GM12878 (cell line): ENCODE results near the gene SNAP91. TPM values are rescaled to one million over a fixed set of nuclear protein-coding genes. Genes with fewer than 3 reads are reported as not detected.

ENCODE experiments used
- ATAC-seq: fragments of 200-7000 bp; cut with Tn5 transposase; 3 replicates; pipeline ENCODE4 v1.9.1; 2020; ENCODE audit warnings: mild to moderate bottlenecking, moderate library complexity
- BruUV-seq: library from RNA; stranded (reverse); fragments of 400-500 nt; replicated peaks from 2 replicates; lab custom pipeline; 2021; lab: Mats Ljungman, UMichigan
- CTCF ChIA-PET: fragments of 300-600 bp; sonication (Branson Sonifier 250); formaldehyde crosslinking; extraction: SDS; loops from one replicate; lab custom pipeline; 2021; ENCODE audit warnings: inconsistent platforms; lab: Yijun Ruan, JAX
- POLR2A ChIA-PET: fragments of 350-600 bp; formaldehyde crosslinking; extraction: SDS; loops from one replicate; lab custom pipeline; 2021; ENCODE audit warnings: inconsistent platforms; lab: Charles Lee
- RAD21 ChIA-PET: fragments of 300-600 bp; sonication (Branson Sonifier 250); formaldehyde crosslinking; loops from one replicate; lab custom pipeline; 2023; ENCODE audit warnings: antibody characterized with exemption; ENCODE audit not compliant: unreplicated experiment; lab: Charles Lee
- SMC1A ChIA-PET: fragments of 300-600 bp; sonication (Branson Sonifier 250); formaldehyde crosslinking; loops from one replicate; lab custom pipeline; 2023; ENCODE audit not compliant: unreplicated experiment, uncharacterized antibody; lab: Charles Lee
- DNase-seq: peaks from one replicate; pipeline ENCODE4 v3.0.0-alpha.2; 2011; ENCODE audit warnings: low read depth, low spot score
- FAIRE-seq: peaks from 3 replicates; lab custom pipeline; 2011; peaks lifted over from hg19 to GRCh38; lab: Jason Lieb, UNC
- H2AFZ ChIP-seq: 2 replicates; pipeline ENCODE4 v1.6.0; 2011; ENCODE audit warnings: low read depth, low read length, control low read depth; ENCODE audit not compliant: control insufficient read depth
- H3K27ac ChIP-seq: 2 replicates; pipeline ENCODE4 v1.5.1; 2011; ENCODE audit warnings: control low read depth; ENCODE audit not compliant: control insufficient read depth, insufficient read depth
- H3K27me3 ChIP-seq, 2 experiments: replicated peaks in 1 of 2; 2 replicates each; pipeline versions ENCODE4 v1.6.0 to v1.6.1; 2011; ENCODE audit warnings: low read length in 1 of 2; ENCODE audit not compliant: control insufficient read depth in 2 of 2, insufficient read depth in 2 of 2
- H3K36me3 ChIP-seq, 2 experiments: 2 replicates each; pipeline ENCODE4 v1.5.1; 2011; ENCODE audit warnings: low read length in 1 of 2; ENCODE audit not compliant: control insufficient read depth in 2 of 2, insufficient read depth in 2 of 2
- H3K4me1 ChIP-seq: 2 replicates; pipeline ENCODE4 v1.6.1; 2011; ENCODE audit warnings: mild to moderate bottlenecking, low read length, moderate library complexity, mixed read lengths; ENCODE audit not compliant: control insufficient read depth, insufficient read depth
- H3K4me2 ChIP-seq: 2 replicates; pipeline ENCODE4 v1.6.0; 2011; ENCODE audit warnings: control low read depth; ENCODE audit not compliant: control insufficient read depth, insufficient read depth
- H3K4me3 ChIP-seq: fragments of 200-600 bp; sonication (generic); 2 replicates; pipeline ENCODE4 v1.5.1; 2016
- H3K79me2 ChIP-seq: 2 replicates; pipeline ENCODE4 v1.6.0; 2011; ENCODE audit warnings: low read length; ENCODE audit not compliant: control insufficient read depth, insufficient read depth
- H3K9ac ChIP-seq: 2 replicates; pipeline ENCODE4 v1.8.0; 2011; ENCODE audit warnings: low read length, control low read depth, mixed read lengths; ENCODE audit not compliant: control insufficient read depth, insufficient read depth
- H3K9me3 ChIP-seq: replicated peaks from 3 replicates; pipeline ENCODE4 v1.5.1; 2011; ENCODE audit warnings: mild to moderate bottlenecking, low read length; ENCODE audit not compliant: control insufficient read depth, insufficient read depth
- H4K20me1 ChIP-seq: 2 replicates; pipeline ENCODE4 v1.6.0; 2011; ENCODE audit not compliant: control insufficient read depth, insufficient read depth
- FOS ChIP-seq: IDR thresholded peaks from 3 replicates; pipeline ENCODE4 v1.6.1; 2011; ENCODE audit warnings: borderline replicate concordance; ENCODE audit not compliant: insufficient read length; ENCODE audit errors: extremely low read depth
- SMAD5 ChIP-seq: IDR thresholded peaks from 2 replicates; pipeline ENCODE4 v1.6.1; 2016; ENCODE audit warnings: antibody characterized with exemption, low read depth
- WGBS: methylation state at CpG from one replicate; pipeline ENCODE4 v1.1.6; 2016; ENCODE audit warnings: low lambda C conversion rate; ENCODE audit not compliant: insufficient replicate concordance, insufficient coverage; ENCODE audit errors: missing lambda C conversion rate; 5-methylcytosine and 5-hydroxymethylcytosine counted together
- in situ Hi-C: fragments of 300-500 bp; cut with MboI; formaldehyde crosslinking; loops from 9 replicates; pipeline ENCODE4 v1.14.3; 2018; ENCODE audit warnings: mixed read lengths
- intact Hi-C: fragments of 100-400 bp; cut with micrococcal nuclease; formaldehyde crosslinking; loops from one replicate; pipeline ENCODE4 v1.14.2; 2022; ENCODE audit not compliant: unreplicated experiment
- polyA plus RNA-seq, 11 experiments: library from polyadenylated mRNA; depleted of rRNA in 4 of 11; unstranded in 6 of 11; stranded (reverse) in 5 of 11; fragments of >200 nt; fragmentation: Nextera tagmentation in 4 of 11; fragmentation: Illumina TruSeq in 1 of 11; extraction: Ambion mirVana in 4 of 11; extraction: Trizol in 1 of 11; gene quantifications; 1 replicate in 1 of 11; 2 replicates in 10 of 11; pipeline versions ENCODE4 v1.2.1 to v1.2.3, GENCODE V29; 2011 to 2016; ENCODE audit warnings: inconsistent platforms in 2 of 11, missing spikeins in 2 of 11, low read depth in 1 of 11
- total RNA-seq, 4 experiments: library from RNA; depleted of rRNA in 3 of 4; stranded (reverse); fragments of >200 nt in 3 of 4; fragmentation: Illumina TruSeq in 1 of 4; extraction: Trizol in 1 of 4; gene quantifications; 2 replicates each; pipeline versions ENCODE4 v1.2.1 to v1.2.3, GENCODE V29; 2013 to 2021
- TF ChIP-seq, protein P1 (sequence below): fragments of 450-650 bp; IDR thresholded peaks from 2 replicates; pipeline ENCODE4 v1.6.1; 2016; ENCODE audit warnings: mild to moderate bottlenecking
- TF ChIP-seq, protein P2 (sequence below): fragments of 450-650 bp; formaldehyde crosslinking; IDR thresholded peaks from 2 replicates; pipeline ENCODE4 v1.4.0; 2022; ENCODE audit warnings: mild to moderate bottlenecking, moderate library complexity

The SNAP91 gene
- total and polyA plus RNA-seq, 10 of the 15 experiments (the other 5 are each of a cell fraction or from before 2014, with no cell fraction given): 0.01 to 0.49 (median 0.12) TPM; not detected in 2

DNA sequence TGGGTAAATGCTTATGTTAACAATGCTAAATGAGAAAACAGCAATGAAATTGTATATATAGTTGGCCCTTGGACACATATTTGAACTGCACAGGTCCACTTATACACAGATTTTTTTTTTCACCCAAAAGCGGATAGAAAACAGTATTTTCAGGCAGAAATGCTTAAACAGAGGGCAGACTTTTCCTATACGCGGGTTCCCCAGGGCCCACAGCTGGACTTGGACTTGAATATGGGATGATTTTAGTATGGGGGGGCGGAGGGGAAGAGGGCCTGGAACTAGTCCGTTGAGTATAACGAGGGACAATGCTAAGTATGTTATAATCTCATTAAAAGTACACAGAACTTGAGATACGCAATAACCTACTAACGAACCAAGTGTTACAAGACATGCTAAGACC lies 197.6 kb downstream of the SNAP91 start (continued):
- TF ChIP-seq, protein P1, sequence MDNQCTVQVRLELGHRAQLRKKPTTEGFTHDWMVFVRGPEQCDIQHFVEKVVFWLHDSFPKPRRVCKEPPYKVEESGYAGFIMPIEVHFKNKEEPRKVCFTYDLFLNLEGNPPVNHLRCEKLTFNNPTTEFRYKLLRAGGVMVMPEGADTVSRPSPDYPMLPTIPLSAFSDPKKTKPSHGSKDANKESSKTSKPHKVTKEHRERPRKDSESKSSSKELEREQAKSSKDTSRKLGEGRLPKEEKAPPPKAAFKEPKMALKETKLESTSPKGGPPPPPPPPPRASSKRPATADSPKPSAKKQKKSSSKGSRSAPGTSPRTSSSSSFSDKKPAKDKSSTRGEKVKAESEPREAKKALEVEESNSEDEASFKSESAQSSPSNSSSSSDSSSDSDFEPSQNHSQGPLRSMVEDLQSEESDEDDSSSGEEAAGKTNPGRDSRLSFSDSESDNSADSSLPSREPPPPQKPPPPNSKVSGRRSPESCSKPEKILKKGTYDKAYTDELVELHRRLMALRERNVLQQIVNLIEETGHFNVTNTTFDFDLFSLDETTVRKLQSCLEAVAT: no peak
- TF ChIP-seq, all 136 proteins: peak for 0

DNA sequence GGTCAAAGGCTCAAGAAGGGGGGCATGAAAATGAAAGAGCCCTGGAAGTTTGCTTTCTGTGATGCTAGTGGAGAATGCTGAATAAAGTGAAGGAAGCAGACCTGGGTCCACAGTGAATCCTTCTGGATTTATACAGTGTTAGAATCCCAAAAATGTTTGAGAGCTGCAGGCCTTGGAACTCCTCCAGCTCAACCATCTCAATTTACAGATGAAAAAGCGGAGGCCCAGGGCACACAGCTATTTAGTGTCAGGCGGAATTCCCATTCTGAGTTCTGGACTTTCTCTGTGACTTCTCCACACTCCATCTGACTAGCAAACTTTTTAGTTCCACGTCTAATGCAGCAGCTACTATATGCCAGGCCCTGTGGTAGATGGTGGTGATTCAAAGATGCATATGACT lies 198.1 kb downstream of the SNAP91 start:
- Histone ChIP-seq H3K4me2 (no peak overlapping the region), H3K27me3 (no peaks in the 10 kb centered on the region; a peak in 1 of 4 replicates), H4K20me1 (no peaks in the 10 kb centered on the region), H3K79me2 (no peaks in the 10 kb centered on the region), H2AFZ (no peak overlapping the region), H3K9me3 (no peaks in the 10 kb centered on the region), H3K36me3 (no peaks in the 10 kb centered on the region), H3K9ac (no peak overlapping the region), H3K4me1 (no peaks in the 10 kb centered on the region), H3K4me3 (no peak overlapping the region), H3K27ac (no peak overlapping the region)
- CTCF ChIA-PET: interaction anchor here (5.2 to 15.2 kb wide), 4 partner anchors 10 to 444 kb away, joined by 23 to 423 read pairs (median 92); partner anchors contain the start of genes DOP1A and UBE3D
- FAIRE-seq: no peak
- TF ChIP-seq, protein P2, sequence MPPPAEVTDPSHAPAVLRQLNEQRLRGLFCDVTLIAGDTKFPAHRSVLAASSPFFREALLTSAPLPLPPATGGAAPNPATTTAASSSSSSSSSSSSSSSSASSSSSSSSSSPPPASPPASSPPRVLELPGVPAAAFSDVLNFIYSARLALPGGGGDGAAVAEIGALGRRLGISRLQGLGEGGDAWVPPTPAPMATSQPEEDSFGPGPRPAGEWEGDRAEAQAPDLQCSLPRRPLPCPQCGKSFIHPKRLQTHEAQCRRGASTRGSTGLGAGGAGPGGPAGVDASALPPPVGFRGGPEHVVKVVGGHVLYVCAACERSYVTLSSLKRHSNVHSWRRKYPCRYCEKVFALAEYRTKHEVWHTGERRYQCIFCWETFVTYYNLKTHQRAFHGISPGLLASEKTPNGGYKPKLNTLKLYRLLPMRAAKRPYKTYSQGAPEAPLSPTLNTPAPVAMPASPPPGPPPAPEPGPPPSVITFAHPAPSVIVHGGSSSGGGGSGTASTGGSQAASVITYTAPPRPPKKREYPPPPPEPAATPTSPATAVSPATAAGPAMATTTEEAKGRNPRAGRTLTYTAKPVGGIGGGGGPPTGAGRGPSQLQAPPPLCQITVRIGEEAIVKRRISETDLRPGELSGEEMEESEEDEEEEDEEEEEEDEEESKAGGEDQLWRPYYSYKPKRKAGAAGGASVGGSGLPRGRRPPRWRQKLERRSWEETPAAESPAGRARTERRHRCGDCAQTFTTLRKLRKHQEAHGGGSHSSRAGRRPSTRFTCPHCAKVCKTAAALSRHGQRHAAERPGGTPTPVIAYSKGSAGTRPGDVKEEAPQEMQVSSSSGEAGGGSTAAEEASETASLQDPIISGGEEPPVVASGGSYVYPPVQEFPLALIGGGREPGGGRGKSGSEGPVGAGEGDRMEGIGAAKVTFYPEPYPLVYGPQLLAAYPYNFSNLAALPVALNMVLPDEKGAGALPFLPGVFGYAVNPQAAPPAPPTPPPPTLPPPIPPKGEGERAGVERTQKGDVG (CRISPR knock-in tag): no peak
- TF ChIP-seq SMAD5: no peak
- TF ChIP-seq FOS: no peak
- in situ Hi-C loops: no loop called here
- RAD21 ChIA-PET: interaction anchor here (0.6 to 6.9 kb wide), 5 partner anchors 287 to 457 kb away, joined by 3 to 103 read pairs (median 3); partner anchors contain the start of genes DOP1A and UBE3D
- 44% methylated on average over 3 of the region's 3 CpGs for WGBS
- no peak for ATAC-seq
- SMC1A ChIA-PET: interaction anchor here (0.9 to 8.0 kb wide), 8 partner anchors 8 to 446 kb away, joined by 3 to 158 read pairs (median 4); partner anchors contain the start of gene DOP1A
- DNase-seq: no peak
- intact Hi-C loops: no loop called here
- no TSS peak for BruUV-seq
- POLR2A ChIA-PET: interaction anchor here (0.6 kb wide), 1 partner anchor 650 kb away, joined by 3 read pairs; no protein-coding TSS in a partner anchor
